ENCODE results near the gene LRRC37A. TPM values are rescaled to one million over a fixed set of nuclear protein-coding genes. Genes with fewer than 3 reads are reported as not detected.
"Not testable (repeated sequence)": the region's sequence is repeated elsewhere in the genome, so short reads cannot be mapped to it uniquely, and the experiment has no call there.

Gene LRRC37A
- polyA plus RNA-seq, 1 donor = 7.8 TPM

DNA sequence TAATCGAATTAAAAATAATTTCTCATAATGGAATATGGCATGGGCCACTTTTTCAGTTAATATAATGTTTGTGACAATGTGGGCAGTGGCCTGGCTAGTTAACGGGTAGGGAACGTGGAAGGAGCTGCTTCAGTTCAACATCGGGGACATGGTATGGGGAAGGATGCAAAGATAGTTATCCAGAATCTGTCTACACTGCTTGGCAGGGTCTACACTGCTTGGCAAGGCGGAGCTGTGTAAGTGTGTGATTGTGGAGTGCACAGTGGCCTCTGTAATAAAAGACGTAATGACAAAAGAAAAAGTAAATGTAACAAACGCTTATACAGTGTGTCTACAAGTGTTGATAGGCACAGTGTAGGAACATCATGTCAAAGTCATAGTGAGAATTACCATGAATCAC is 7.3 kb upstream of the LRRC37A start:
- DNase-seq = not testable (repeated sequence)

DNA sequence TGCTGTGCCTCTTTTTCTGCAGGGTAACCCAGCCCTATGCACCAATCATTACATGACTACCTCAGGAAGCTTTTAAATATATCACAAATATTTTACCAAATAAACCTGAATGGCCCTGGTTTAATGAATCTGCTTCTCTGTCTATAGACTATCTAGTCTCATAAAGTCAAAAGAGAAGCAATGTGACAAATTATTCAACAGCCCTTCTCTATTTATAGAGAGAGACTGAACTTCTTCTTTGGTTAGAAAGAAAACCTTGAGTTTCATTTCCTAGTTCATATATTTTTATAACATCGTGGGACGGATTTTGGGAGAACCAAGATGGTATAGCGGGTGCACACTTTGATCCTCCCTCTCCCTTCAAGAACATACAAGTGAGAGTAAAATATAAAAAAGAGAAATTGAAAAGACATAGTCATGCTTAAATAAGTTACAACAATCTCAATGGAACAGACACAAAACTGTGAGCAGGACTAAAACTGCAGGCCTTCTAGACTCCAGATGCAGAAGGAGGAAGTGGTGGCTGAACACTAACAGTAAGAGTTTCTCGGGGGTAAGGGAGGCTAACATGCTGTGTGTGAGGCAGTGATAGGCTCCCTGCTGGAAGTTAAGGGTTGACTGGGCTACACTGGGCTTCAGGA is 3.9 kb upstream of the LRRC37A start:
- not testable (repeated sequence) for DNase-seq

DNA sequence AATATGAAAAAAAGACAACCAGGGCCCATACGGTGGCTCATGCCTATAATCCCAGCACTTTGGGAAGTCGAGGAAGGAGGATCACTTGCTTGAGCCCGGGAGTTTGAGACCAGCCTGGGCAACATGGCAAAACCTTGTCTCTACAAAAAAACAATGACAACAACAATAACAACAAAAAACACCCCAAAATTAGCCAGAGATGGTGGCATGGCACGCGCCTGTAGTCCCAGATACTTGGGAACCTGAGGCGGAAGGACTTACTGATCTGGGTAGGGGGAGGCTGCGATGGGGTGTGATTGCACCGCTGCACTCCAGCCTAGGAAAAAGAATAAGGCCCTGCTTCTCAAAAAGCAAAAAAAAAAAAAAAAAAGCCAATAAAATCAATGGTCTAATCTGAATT is 3.3 kb upstream of the LRRC37A start:
- not testable (repeated sequence) for DNase-seq

DNA sequence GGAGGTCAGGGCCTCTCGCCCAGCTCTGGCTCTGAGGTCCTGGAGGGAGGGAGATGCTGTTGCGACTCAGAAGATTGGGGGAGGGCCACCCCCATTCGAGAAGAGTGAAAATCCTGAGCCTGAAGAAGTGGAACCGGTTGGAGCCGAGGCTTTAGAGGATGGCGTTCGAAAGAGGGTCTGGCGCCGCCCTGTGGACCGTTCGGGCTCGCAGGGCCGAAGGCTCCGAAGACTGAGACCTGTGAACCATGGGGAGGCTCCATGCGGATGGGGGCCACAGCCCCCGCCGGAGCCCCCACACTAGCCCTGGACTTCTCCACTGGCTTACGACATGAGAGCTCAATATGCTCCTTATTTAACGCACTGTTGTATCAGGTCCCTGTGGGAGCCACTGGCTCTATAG is 46.3 kb downstream of the LRRC37A start:
- DNase-seq = not testable (repeated sequence)

DNA sequence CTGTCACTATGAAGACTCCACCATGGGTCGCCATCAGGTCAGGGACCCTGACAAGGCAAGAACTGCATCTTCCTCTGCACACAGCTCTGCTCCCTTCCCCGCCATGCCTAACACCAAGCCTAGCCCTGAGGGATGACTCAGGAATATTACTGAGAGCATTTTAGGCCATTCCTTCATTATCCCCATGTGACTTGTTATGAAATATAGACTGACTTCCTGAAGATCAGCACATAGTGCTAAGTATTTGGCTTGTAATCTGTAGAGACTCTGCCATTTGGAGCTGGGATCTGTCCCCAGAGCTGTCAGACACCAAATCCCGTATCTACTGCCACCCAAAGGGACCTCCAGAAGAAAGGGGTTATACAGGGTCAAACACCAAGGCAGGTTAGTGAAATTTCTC is 47.2 kb downstream of the LRRC37A start:
- not testable (repeated sequence) for DNase-seq

DNA sequence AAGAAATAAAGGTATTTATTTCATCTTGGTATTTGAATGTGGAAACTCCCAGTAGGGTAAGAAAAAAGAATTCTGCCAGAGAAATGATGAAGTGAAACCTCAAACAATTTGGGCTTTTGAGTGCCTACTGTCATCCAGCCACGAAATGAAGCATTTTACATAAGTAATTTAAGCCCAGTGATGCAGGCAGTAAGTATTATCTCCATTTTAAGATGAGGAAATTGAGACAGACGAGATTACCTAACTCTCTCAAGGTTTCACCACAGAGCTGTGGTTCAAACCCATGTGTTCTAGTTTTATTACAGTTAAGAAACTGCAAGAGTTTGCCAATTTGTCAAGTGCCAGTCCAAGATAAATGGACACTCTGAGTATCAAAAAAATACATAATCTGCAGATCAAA is 53.4 kb downstream of the LRRC37A start:
- DNase-seq = not testable (repeated sequence)

DNA sequence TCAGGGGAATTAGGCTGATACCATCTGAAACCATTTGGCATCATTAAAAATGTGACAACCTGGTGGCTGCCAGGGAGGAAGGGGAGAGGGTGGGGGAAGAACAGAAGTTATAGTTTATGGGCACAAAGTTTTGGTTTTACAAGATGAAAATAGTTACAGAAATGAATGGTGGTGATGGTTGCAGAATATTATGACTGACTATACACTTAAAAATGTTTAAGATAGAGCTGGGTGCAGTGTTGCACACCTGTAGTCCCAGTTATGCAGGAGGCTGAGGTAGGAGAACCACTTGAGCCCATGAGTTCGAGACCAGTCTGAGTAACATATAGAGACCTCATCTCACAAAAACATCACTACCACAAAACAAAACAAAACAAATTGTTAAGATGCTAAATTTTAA is 54.1 kb downstream of the LRRC37A start:
- DNase-seq = not testable (repeated sequence)

DNA sequence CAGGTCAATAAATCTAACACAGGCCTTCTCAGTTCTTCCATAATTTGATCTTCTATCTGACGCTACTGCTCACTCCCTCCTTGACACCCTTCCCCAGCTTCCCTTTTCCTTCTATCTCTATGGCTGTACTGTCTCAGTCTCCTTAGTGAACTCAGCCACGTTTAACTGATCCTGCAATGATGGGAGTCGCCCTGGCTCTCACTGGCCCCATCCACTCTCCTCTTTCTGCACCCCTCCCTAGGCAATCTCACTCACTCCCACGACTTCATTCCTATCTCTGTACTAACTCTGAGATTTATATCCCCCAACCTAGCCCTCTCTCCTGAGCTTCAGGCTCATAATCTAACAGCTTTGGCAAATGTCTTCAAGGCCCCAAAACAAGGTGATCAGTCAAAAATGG is 58.9 kb downstream of the LRRC37A start:
- not testable (repeated sequence) for DNase-seq

DNA sequence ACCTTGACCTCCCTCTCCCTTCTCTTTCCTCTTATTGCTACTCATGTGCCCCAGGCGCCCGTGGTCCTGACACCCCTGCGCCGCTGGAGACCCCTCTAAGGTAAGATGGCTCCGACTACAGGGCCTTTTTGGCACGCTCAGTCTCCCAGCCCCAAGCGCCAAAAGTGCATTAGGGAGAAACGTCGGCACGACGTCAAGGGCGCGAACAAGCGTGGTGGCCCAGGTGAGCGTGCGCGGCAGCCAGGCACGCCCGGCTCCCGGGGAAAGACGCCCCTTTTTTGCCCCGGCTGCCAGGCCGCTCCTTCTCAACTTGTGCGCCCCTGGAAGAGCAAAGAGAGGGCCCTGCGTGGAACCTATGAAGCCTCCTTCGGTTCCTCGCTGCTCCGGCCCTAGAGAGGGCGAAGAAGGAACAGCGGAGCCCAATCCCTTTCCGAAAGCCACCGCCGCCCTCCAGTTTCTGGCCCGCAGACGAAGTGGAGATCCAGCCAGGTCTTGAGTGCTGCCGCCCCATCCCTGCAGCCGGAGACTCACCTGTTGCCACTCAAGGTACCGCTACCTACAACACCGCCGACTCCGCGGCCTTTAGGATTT is 66.3 kb downstream of the LRRC37A start:
- DNase-seq = not testable (repeated sequence)

DNA sequence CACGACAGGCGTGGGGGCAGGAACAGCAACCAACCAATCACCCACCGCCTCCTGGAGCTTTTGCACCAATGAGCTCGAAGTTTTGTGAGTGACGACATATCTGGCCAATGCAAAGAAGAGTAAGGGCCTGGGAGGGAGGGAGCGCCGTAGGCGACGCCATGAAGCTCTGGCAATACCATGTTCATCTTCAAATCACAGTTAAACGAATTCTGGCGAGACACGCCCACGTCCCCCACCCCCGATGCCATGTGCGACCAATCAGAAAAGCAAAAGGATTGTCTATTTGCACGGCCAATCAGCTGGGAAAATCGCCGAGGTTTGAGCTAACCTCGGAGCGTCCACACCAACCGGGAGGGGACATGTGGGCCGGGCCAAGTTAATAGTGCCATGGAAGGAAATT is 66.8 kb downstream of the LRRC37A start, which contains the start of gene ARL17B:
Gene ARL17B (minus strand): TSS at position 12 of the 400 bp plus-strand sequence. CDS start 3,369 bp downstream, outside the sequence.
- not testable (repeated sequence) for DNase-seq

DNA sequence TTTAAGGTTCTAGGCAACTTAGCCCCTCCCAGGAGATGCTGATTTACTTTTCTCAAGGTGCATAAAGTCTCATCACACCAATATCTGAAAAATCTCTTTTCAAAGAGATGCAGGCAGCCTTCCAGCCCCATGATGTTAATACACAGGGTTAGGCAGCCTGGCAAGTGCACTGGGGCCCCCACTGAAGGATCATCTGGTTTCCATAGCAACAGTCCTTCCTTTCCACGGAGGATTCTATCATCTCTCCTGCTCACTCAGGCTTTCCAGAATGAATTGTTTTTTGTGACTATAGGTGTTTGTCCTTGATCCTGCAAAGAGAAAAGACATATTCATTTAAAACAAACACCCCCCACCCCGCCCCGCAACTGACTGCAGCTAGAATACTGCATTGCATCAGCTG is 72.6 kb downstream of the LRRC37A start:
- DNase-seq = not testable (repeated sequence)

DNA sequence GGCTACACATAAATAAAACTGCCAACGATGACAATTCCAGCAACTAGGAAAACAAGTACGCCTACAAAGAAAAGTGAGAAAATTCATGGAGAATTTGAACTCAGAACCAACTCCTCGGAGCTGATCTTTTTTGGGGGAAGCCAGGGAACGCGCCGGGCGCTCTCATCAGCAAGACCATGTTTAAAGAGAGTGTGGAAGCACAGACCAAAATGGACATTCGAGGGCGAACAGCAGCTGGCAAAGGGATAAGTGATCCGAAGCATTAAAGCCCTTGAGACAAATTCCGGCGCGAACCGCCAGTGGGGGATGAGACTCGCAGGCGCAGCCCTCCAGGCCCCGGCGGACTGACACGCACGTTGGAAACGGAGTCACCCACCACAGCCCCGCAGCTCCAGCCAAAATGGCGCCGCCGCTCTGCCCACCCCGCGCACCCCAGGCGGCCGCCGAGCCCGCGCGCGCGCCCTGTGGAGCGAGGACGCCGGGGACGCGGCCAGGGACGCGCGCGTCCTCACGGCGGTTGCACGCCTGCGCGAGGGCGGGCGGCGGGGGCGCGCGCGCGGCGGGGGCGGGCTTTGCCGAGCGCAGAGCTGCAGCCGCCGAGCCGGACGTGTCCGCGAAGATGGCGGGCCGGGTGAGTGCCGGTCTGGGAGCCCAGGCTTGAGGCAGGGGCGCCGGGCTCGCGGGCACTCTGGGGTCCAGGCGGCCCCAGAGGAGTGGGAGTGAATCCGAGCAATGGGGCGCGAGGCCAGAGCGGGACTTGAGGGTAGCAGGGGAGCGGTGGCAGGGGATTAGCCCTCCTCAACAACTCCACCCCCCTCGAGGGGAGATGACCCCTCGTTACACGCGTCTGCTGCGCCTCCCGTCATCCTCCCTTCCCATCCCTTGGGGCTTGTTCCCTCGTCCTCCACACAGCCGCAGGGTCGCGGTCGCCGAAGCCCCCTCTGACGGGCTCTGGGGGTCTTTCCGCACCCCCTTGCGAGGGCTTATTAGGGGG is 77.6 kb downstream of the LRRC37A start:
- not testable (repeated sequence) for DNase-seq

DNA sequence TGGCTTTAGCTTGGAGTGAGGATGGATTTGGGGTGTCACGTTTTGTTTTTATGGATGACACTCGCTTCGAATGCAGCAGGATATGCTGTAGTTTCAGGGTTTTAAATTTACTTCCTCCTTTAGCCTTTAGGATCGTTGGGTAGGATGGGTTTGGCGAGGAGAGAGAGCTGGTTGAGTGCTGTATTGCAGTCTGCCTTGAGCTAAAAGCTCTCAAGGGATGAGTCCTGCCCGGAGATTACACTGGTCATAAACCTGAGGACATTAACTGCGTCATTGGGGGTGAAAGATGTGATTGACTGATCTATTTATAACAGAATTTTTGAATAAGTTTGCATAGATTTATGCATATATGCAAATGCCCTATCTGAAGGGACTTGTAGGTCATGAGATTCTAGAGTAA is 78.5 kb downstream of the LRRC37A start:
- DNase-seq = not testable (repeated sequence)

DNA sequence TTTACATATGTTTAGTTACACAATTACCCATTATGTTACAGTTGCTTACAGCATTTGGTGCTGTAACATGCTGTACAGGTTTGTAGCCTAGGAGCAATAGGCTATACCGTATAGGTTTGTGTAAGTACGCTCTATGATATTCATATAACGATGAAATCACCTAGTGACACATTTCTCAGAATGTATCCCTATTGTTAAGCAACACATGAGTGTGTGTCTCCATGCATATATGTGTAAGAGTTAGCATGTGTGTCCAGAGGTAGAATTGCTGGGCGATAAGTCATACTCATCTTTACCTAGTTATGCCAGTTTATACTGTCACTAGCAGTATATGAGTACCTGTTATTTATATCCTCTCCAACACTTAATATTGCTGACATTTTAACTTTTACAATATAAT is 88.2 kb downstream of the LRRC37A start:
- DNase-seq = not testable (repeated sequence)

DNA sequence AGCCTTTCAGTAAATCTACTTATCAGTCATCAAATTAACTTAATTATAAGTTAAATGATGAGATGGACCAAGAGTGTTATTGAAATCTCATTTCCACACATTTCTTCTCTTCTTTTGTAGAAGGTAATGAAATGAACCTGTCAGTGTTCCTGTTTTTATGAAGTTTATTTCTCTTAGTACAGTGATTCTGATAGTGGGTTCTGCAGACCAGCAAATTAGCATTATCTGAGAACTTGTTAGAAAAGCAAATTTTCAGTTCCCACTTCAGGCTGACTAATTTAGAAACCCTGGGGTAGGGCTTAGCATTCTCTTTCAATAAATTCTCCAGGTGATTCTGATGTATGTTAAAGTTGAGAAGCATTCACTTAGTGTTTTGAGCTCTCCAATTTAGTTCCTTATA is 90.6 kb downstream of the LRRC37A start:
- not testable (repeated sequence) for DNase-seq

Other genes with a start within 250 kb of the LRRC37A start
- 95.8 TPM for gene KANSL1, start 101.7 kb upstream of the LRRC37A start, polyA plus RNA-seq (ENCODE audit: insufficient read length)
- gene ARL17B, start 66.6 kb downstream of the LRRC37A start, polyA plus RNA-seq (ENCODE audit: insufficient read length) = 16.5 TPM
- gene LRRC37A2, start 217.3 kb downstream of the LRRC37A start, polyA plus RNA-seq (ENCODE audit: insufficient read length) = 56.6 TPM